Breast epithelium (tissue), 4 donors: ENCODE data around the gene TMEM240. TPM values are rescaled to one million over a fixed set of nuclear protein-coding genes. Genes with fewer than 3 reads are reported as not detected.
A peak's percentile ranks its signal among the peaks of the same experiment; 100 is the strongest.
"Not testable (repeated sequence)": the region's sequence is repeated elsewhere in the genome, so short reads cannot be mapped to it uniquely, and the experiment has no call there.

ENCODE experiments used
- DNase-seq, 2 donors: peaks; one replicate each; pipeline ENCODE4 v3.0.0-alpha.2; 2019; ENCODE audit warnings: low spot score in 2 of 2
- H3K27ac ChIP-seq, 2 donors: fragments of 200-600 bp; sonication (generic) in 1 of 2; one replicate each; pipeline ENCODE4 v1.5.1; 2016 to 2019; ENCODE audit warnings: mild to moderate bottlenecking in 1 of 2
- H3K27me3 ChIP-seq, 2 donors: fragments of 200-600 bp; sonication (generic) in 1 of 2; one replicate each; pipeline versions ENCODE4 v1.5.1 to v1.6.0; 2017 to 2019; ENCODE audit warnings: control low read depth in 1 of 2, mild to moderate bottlenecking in 1 of 2
- H3K36me3 ChIP-seq: fragments of 200-600 bp; one replicate; pipeline ENCODE4 v1.5.1; 2019
- H3K4me1 ChIP-seq, 2 donors: fragments of 200-600 bp; sonication (generic); one replicate each; pipeline ENCODE4 v1.5.1; 2016 to 2019; ENCODE audit warnings: control low read depth in 1 of 2
- H3K4me3 ChIP-seq, 3 donors: fragments of 200-600 bp; sonication (generic); 1 replicate in 2 of 3; 2 replicates in 1 of 3; pipeline ENCODE4 v1.5.1; 2016 to 2019; ENCODE audit warnings: mild to moderate bottlenecking in 3 of 3, moderate library complexity in 2 of 3
- H3K9me3 ChIP-seq, 2 donors: fragments of 200-600 bp; sonication (generic) in 1 of 2; one replicate each; pipeline ENCODE4 v1.5.1; 2016 to 2019; ENCODE audit warnings: control low read depth in 1 of 2
- CTCF ChIP-seq, 3 donors: fragments of 450-650 bp; IDR thresholded peaks; one replicate each; pipeline ENCODE4 v1.5.1; 2016 to 2017; ENCODE audit warnings: antibody characterized with exemption in 3 of 3, mild to moderate bottlenecking in 3 of 3, moderate library complexity in 3 of 3
- POLR2A ChIP-seq: fragments of 450-650 bp; IDR thresholded peaks from one replicate; pipeline ENCODE4 v1.6.1; 2016; ENCODE audit warnings: antibody characterized with exemption, mild to moderate bottlenecking, moderate library complexity
- POLR2AphosphoS5 ChIP-seq, 3 donors: sonication (generic); formaldehyde crosslinking; IDR thresholded peaks; one replicate each; pipeline ENCODE4 v1.6.1; 2017; ENCODE audit warnings: antibody characterized with exemption in 3 of 3
- intact Hi-C: fragments of 100-400 bp; cut with DNase I; formaldehyde crosslinking; loops from one replicate; pipeline ENCODE4 v1.15.1; 2023; ENCODE audit warnings: low total_unique reads
- total RNA-seq, 3 donors: library from RNA; depleted of rRNA; stranded (reverse); fragments of >200 nt; gene quantifications; one replicate each; pipeline ENCODE4 v1.1.0, GENCODE V29; 2016

TMEM240 gene
- total RNA-seq, 3 donors from 2014 or later, result 3.5 to 8.8 (median 3.8) TPM

DNA sequence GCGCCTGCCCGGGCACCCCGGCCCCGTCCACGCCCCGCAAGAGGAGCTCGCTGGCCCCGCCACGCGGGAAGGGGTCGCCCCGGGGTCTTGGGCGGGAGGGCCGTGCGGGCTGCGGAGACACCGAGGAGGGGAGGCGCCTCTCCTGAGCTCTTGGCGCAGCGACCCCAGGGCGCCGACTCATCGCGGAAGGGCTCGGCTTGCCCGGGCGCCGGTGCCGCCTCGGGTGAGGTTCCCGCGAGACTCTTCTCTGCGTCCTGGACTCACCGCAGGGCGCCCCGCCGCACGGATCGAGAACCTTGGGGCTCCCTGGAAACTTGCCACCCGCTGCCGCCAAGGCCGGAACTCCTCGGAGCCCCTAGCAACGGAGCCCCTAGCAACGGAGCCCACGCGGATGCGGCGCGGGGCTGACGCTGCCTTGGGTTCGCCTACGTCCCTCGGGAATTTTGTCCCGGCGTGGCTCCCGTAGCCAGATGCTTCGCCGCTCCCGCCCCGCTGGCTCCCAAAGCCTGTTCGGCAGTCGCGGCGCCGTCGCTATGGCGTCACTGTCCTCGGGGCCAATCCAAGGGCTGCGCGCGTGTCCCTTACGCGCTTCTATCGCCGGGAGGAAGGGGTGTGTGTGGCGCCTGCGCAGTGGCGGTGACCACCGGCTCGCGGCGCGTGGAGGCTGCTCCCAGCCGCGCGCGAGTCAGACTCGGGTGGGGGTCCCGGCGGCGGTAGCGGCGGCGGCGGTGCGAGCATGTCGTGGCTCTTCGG lies 28.7 kb downstream of the TMEM240 start, which contains the start of gene ATAD3A:
Gene ATAD3A, plus strand, starts transcription at position 630 of the 753 bp plus-strand sequence. Its CDS starts 107 bp downstream, at position 737.
- Histone ChIP-seq H3K4me3 (peak within 1 kb of the TSS; percentile 78 to 93 (median 83)), H3K4me1 (no peaks in the 10 kb centered on the region), H3K27me3 (no peaks in the 10 kb centered on the region), H3K9me3 (no peaks in the 10 kb centered on the region), H3K36me3 (no peaks in the 10 kb centered on the region), H3K27ac (peak within 1 kb of the TSS; percentile 95 to 96)
- peak; percentile 96 to 98 for DNase-seq
- intact Hi-C loops, result no loop called here
- TF ChIP-seq POLR2AphosphoS5 (IDR thresholded peaks at IDR 0.05) (peak; percentile 92 to 93 (median 93)), CTCF (IDR thresholded peaks at IDR 0.05) (no peak), POLR2A (no peak)

DNA sequence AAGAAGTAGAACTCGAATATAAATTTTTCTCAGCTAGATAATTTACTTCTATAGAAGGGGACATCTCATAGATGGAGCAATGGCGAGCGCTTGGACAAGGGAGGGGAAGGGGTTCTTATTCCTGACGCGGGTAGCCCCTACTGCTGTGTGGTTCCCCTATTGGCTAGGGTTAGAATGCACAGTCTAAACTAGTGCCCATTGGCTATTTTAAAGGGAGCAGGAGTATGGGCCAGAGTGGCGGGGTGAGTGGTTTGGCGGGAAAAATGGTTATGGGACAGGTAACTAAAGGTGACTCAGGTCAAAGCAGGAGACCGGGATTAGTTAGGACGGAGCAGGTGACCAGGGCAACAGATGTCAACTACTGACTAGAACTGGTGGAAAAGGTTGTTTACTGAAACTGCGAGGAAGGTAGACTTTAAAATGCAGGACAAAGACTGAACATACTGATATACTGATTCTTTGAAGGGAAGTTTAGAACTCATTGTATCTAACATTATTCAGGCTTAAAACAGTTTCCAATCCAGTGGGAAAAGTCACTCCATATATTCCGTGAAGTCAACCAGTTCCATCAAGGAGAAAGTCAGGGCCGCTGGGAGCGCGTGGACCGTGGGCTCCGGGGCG lies 29.4 kb downstream of the TMEM240 start:
- Histone ChIP-seq H3K4me1 (no peaks in the 10 kb centered on the region), H3K27me3 (no peaks in the 10 kb centered on the region), H3K27ac (peak overlapping the region; percentile 95 to 96), H3K9me3 (no peaks in the 10 kb centered on the region), H3K4me3 (peak overlapping the region; percentile 78 to 93 (median 83)), H3K36me3 (no peaks in the 10 kb centered on the region)
- DNase-seq, result no peak
- intact Hi-C loops, result no loop called here
- TF ChIP-seq POLR2AphosphoS5 (IDR thresholded peaks at IDR 0.05) (no peak), CTCF (IDR thresholded peaks at IDR 0.05) (no peak)

- H3K27me3 ChIP-seq, H3K27ac ChIP-seq, H3K9me3 ChIP-seq, intact Hi-C loops, H3K4me3 ChIP-seq, H3K36me3 ChIP-seq, H3K4me1 ChIP-seq, DNase-seq: not testable (repeated sequence)
Observed at GRCh38 chr1:1509465-1509850, 31.0 kb downstream of the TMEM240 start.

DNA sequence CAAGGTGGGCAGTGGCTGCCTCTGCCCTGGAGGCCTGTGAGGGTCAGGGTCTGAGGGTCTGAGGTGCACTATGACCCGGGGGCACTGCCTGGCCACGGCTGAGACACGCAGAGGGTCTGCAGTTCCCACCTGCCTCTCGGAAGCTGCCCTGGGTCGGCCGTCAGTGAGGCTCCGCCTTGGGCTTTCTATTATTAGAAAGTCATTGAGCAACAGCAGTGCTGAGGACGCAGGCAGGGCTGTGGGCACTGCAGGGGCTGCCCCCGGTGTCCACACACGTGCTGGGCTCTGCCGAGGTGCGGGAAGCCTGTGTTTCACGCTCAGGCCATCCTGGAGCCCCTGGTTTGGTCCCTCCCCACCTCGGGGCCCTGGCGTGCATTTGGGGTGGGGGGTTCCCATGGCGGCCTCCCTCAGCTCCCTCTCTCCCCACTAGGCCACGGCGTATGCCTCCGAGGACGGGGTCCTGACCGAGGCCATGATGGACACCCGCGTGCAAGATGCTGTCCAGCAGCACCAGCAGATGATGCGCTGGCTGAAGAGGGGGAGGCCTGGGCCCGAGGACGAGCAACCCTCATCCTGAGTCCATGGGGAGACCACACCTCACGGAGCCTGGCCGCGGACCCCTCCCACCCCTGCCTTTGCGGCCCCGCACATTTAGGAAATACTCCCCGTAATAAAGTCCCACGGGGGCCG lies 31.5 kb downstream of the TMEM240 start:
- H3K4me3 ChIP-seq, H3K9me3 ChIP-seq, H3K27ac ChIP-seq, DNase-seq, H3K4me1 ChIP-seq, intact Hi-C loops, H3K27me3 ChIP-seq, H3K36me3 ChIP-seq: not testable (repeated sequence)

DNA sequence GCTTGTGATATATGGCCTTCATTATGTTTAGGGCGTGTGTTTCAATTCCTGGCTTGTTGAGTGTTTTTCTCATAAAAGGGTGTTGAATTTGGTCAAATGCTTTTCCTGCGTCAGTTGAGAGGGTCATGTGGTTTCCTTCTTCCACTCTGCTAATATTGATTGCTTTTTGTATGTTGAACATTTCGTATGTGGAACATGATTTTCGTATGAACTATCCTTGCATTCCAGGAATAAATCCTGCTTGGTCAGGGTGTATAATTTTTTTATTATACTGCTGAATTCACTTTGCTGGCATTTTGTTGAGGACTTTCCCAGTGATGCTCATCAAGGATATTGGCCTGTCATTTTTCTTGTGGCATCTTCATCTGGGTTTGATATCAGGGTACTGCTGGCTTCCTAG lies 33.1 kb downstream of the TMEM240 start:
- intact Hi-C loops, result no loop called here
- no peak overlapping the region for H3K4me3 ChIP-seq
- no peak overlapping the region for H3K27ac ChIP-seq
- no peaks in the 10 kb centered on the region for H3K4me1 ChIP-seq
- DNase-seq, result no peak
- no peaks in the 10 kb centered on the region for H3K27me3 ChIP-seq
- H3K36me3 ChIP-seq, result no peaks in the 10 kb centered on the region
- no peaks in the 10 kb centered on the region for H3K9me3 ChIP-seq
- TF ChIP-seq POLR2A (no peak), CTCF (IDR thresholded peaks at IDR 0.05) (no peak), POLR2AphosphoS5 (IDR thresholded peaks at IDR 0.05) (no peak)

GRCh38 chr1:1505801-1506200 lies 34.6 kb downstream of the TMEM240 start:
- peak overlapping the region in 1 of 3 donors; percentile 31 for H3K4me3 ChIP-seq
- H3K36me3 ChIP-seq, intact Hi-C loops, H3K9me3 ChIP-seq, H3K27me3 ChIP-seq, DNase-seq, H3K4me1 ChIP-seq: not testable (repeated sequence)
- H3K27ac ChIP-seq, result peak overlapping the region; percentile 84 to 90
